Endothelial cell of umbilical vein (primary cell): ENCODE results near the gene RBM47.

Experiments
- CTCF ChIP-seq, 2 donors: IDR thresholded peaks; 1 replicate in 1 of 2; 2 replicates in 1 of 2; pipeline ENCODE4 v1.5.1; 2011; ENCODE audit warnings: low read length in 2 of 2, mild to moderate bottlenecking in 2 of 2, moderate library complexity in 2 of 2, control low read depth in 1 of 2, inconsistent platforms in 1 of 2, low read depth in 1 of 2; ENCODE audit not compliant: insufficient read depth in 1 of 2; ENCODE audit errors: extremely low read depth in 1 of 2
- EZH2 ChIP-seq: IDR thresholded peaks from 2 replicates; pipeline ENCODE4 v1.6.1; 2012; ENCODE audit warnings: borderline replicate concordance, low read depth, mild to moderate bottlenecking, moderate library complexity, low read length, inconsistent platforms; ENCODE audit not compliant: severe bottlenecking
- POLR2AphosphoS5 ChIP-seq: IDR thresholded peaks from 2 replicates; pipeline ENCODE4 v1.6.1; 2012; ENCODE audit warnings: low read depth, mild to moderate bottlenecking, control low read depth, low read length, moderate library complexity; ENCODE audit not compliant: insufficient read depth

GRCh38 chr4:40412388-40412787 is 217.3 kb downstream of the RBM47 start:
- no peak for TF ChIP-seq CTCF (IDR thresholded peaks at IDR 0.05; ENCODE audit: extremely low read depth in 1 of 2, insufficient read depth in 1 of 2, low read depth in 1 of 2, low read length in 2 of 2)
- TF ChIP-seq POLR2AphosphoS5: no peak
- no peak for TF ChIP-seq EZH2
